Osteocyte (in vitro differentiated cells): ENCODE measurements around the gene C17orf78. TPM values are rescaled to one million over a fixed set of nuclear protein-coding genes. Genes with fewer than 3 reads are reported as not detected.
A peak's percentile ranks its signal among the peaks of the same experiment; 100 is the strongest.

Source experiments
- DNase-seq: peaks from one replicate; pipeline ENCODE4 v3.0.0; 2021; ENCODE audit warnings: mixed read lengths; ENCODE audit not compliant: unreplicated experiment; ENCODE audit errors: extremely low spot score
- H3K27ac Mint-ChIP-seq: one replicate; pipeline ENCODE4 v1.8.0; 2021; ENCODE audit warnings: mild to moderate bottlenecking, mixed read lengths; ENCODE audit not compliant: unreplicated experiment
- H3K27me3 Mint-ChIP-seq: one replicate; pipeline ENCODE4 v1.8.0; 2021; ENCODE audit warnings: mixed read lengths; ENCODE audit not compliant: unreplicated experiment
- H3K36me3 Mint-ChIP-seq: one replicate; pipeline ENCODE4 v1.8.0; 2021; ENCODE audit warnings: mixed read lengths; ENCODE audit not compliant: unreplicated experiment
- H3K4me1 Mint-ChIP-seq: one replicate; pipeline ENCODE4 v1.8.0; 2021; ENCODE audit warnings: mixed read lengths; ENCODE audit not compliant: unreplicated experiment
- H3K4me3 Mint-ChIP-seq: one replicate; pipeline ENCODE4 v1.8.0; 2021; ENCODE audit warnings: mild to moderate bottlenecking, moderate library complexity, mixed read lengths; ENCODE audit not compliant: unreplicated experiment
- H3K9me3 Mint-ChIP-seq: one replicate; pipeline ENCODE4 v1.8.0; 2021; ENCODE audit warnings: mixed read lengths; ENCODE audit not compliant: unreplicated experiment
- CTCF ChIP-seq: fragments of 200-600 bp; sonication (generic); IDR thresholded peaks from 2 replicates; pipeline ENCODE4 v1.5.0; 2021; ENCODE audit warnings: antibody characterized with exemption, mild to moderate bottlenecking, moderate library complexity
- total RNA-seq: library from RNA; stranded (reverse); gene quantifications from 2 replicates; pipeline ENCODE4 v1.2.1, GENCODE V29; 2021

Gene C17orf78
- total RNA-seq, 1 donor from 2014 or later: not detected

DNA sequence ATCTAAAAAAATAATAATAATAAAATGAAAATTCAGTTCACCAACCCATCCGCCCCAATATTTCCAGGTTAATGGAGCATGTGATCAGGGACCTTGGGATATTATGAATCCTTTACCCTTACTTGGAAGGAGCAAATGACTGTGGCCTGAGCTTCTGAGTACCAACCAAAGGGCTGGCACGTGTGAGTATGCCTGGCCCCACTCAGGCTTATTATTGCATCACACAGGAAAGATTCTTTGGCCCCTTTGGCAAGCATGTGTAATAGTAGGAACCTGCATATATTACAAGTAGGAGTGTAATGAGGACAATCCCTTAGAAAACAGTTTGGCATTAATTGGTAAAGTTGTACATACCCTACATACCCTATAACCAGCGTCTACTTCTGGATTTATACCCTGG lies 7.2 kb upstream of the C17orf78 start:
- peaks cover 4% of the 10 kb centered on the region for H3K4me1 Mint-ChIP-seq
- DNase-seq: no peak
- no peaks in the 10 kb centered on the region for H3K36me3 Mint-ChIP-seq
- no peak for TF ChIP-seq CTCF
- H3K27ac Mint-ChIP-seq: no peak overlapping the region
- no peak overlapping the region for H3K4me3 Mint-ChIP-seq
- no peaks in the 10 kb centered on the region for H3K9me3 Mint-ChIP-seq
- H3K27me3 Mint-ChIP-seq: no peaks in the 10 kb centered on the region

DNA sequence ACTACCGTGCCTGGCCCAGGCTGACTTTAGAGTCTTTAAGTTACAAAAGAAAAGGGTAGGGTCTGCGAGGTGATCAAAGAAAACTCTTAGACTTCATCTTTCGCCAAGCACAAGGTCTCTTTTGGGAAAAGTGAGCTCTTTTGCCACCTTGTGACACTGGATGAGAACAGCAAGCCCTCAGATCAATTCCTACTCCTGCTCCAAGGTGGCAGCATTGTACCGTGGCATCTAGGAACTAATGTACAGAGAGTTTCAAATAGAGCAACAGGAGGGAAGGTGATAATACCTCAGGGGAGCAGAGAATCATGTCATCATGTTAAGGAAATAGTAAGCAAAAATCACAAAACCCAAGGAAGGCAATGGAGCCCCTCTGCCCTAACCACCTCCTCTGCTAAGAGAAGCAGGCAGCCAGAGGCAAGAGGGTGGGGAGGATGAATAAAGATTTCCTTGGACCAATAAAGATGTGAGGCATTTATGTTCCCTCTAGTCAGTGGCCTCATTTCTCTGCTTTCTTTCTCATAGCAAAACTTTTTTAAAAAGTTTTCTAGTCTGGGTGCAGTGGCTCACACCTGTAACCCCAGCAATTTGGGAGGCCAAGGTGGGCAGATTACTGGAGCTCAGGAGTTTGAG lies 2.1 kb upstream of the C17orf78 start:
- DNase-seq: no peak
- Mint-ChIP-seq H3K4me3 (no peak overlapping the region), H3K9me3 (no peaks in the 10 kb centered on the region), H3K4me1 (peaks cover 4% of the 10 kb centered on the region), H3K27me3 (no peaks in the 10 kb centered on the region), H3K27ac (peak overlapping the region; percentile 39), H3K36me3 (no peaks in the 10 kb centered on the region)
- TF ChIP-seq CTCF: peak; percentile 97

GRCh38 chr17:37382056-37382455 lies 6.3 kb downstream of the C17orf78 start:
- DNase-seq: no peak
- no peak for TF ChIP-seq CTCF
- Mint-ChIP-seq H3K4me3 (no peak overlapping the region), H3K4me1 (no peaks in the 10 kb centered on the region), H3K27ac (no peak overlapping the region), H3K27me3 (no peaks in the 10 kb centered on the region), H3K36me3 (no peaks in the 10 kb centered on the region), H3K9me3 (no peaks in the 10 kb centered on the region)

- no peak for DNase-seq
- Mint-ChIP-seq H3K4me3 (no peak overlapping the region), H3K4me1 (peaks cover 11% of the 10 kb centered on the region), H3K36me3 (no peaks in the 10 kb centered on the region), H3K27me3 (no peaks in the 10 kb centered on the region), H3K27ac (no peak overlapping the region), H3K9me3 (no peaks in the 10 kb centered on the region)
- TF ChIP-seq CTCF: no peak
These were observed 8.9 kb downstream of the C17orf78 start for GRCh38 chr17:37384560-37385149.

- no peak for DNase-seq
- peaks cover 12% of the 10 kb centered on the region for H3K4me1 Mint-ChIP-seq
- H3K27me3 Mint-ChIP-seq: no peaks in the 10 kb centered on the region
- no peak overlapping the region for H3K4me3 Mint-ChIP-seq
- no peak overlapping the region for H3K27ac Mint-ChIP-seq
- no peak for TF ChIP-seq CTCF
- H3K36me3 Mint-ChIP-seq: no peaks in the 10 kb centered on the region
- H3K9me3 Mint-ChIP-seq: no peaks in the 10 kb centered on the region
These were observed 9.7 kb downstream of the C17orf78 start for GRCh38 chr17:37385474-37385990.
